C4-2B (cell line): ENCODE data around the gene GLS.
"Not testable (repeated sequence)": the region's sequence is repeated elsewhere in the genome, so short reads cannot be mapped to it uniquely, and the experiment has no call there.

Experiments
- H3K27ac ChIP-seq: fragments of 450-650 bp; 2 replicates; pipeline ENCODE4 v1.5.1; 2017
- CTCF ChIP-seq: fragments of 450-650 bp; conservative IDR thresholded peaks from 2 replicates; pipeline ENCODE4 v1.5.1; 2017; ENCODE audit warnings: mild to moderate bottlenecking
- ZFX ChIP-seq: fragments of 450-650 bp; IDR thresholded peaks from 2 replicates; pipeline ENCODE4 v1.6.1; 2017

GLS gene

DNA sequence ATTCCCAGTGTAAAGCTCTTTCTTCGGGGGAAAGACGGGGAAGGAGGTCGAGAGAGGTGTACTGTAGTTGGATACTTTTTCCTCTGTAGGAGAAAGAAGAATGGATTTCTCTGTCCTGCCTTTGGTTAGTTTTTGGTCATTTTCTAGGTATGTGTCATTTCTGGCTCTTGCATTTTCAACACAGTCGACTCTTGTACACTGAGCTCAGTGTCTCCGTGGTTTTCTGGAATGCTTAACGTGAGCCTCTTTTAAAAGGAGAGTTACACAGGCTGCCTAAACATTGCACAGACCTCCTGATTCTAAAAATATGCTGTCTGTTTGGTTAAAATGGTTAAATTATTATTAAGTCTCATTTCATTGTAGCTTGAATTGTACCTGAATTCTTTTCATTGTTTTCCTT is 21.8 kb upstream of the GLS start:
- no peak for TF ChIP-seq CTCF
- TF ChIP-seq ZFX = no peak
- no peak overlapping the region for H3K27ac ChIP-seq

GRCh38 chr2:190859347-190860297 is 21.0 kb upstream of the GLS start:
- TF ChIP-seq ZFX = no peak
- no peak for TF ChIP-seq CTCF
- H3K27ac ChIP-seq = no peak overlapping the region

DNA sequence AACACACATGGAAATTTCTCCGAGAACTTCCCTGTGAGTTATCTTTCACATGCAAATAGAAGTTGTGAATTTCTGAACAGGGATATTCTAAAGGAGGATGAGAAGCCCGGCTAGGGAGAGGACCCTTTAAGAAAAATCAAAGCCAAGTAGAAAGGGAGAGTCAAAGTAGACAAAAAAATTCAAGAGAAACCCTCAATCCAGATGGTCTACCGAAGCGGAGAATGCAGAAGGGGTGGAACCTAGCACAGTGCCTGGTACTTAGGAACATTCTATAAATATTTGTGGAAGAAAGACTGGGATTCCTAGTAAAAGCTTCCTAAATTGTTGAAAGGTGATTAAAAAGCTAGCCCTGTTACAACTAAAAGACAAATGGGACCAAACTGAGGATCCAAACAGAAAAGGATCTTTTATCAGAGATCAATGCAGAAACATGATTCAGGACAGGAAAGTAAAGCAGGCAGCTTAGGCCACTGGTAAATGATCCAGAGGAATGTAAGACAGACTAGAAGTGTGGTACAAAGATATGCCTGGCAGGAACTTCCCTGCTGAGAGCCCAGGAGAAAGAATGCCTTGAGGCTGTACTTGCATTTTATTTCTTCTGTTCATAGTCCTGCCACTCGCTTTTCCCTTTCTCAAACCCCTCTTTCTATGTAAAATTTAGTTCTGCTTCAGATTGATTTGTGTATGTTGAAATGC is 19.5 kb upstream of the GLS start:
- H3K27ac ChIP-seq = no peak overlapping the region
- TF ChIP-seq ZFX (no peak), CTCF (no peak)

DNA sequence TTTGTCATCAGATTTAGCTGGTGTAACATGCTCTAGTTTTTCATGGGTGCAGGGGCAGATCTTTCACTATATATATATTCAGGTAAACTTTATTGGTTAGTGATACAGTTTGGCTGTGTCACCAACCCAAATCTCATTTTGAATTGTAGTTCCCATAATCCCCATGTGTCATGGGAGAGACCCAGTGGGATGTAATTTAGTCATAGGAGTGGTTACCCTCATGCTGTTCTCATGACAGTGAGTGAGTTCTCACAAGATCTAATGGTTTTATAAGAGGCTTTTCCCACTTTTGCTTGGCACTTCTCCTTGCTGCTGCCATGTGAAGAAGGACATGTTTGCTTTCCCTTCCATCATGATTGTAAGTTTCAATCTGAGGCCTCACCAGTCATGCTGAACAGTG is 18.5 kb upstream of the GLS start:
- H3K27ac ChIP-seq = not testable (repeated sequence)

GRCh38 chr2:190862571-190862991 is 18.0 kb upstream of the GLS start:
- no peak overlapping the region for H3K27ac ChIP-seq
- TF ChIP-seq CTCF (no peak), ZFX (no peak)

- H3K27ac ChIP-seq = no peak overlapping the region
- no peak for TF ChIP-seq ZFX
These were observed 16.7 kb upstream of the GLS start for GRCh38 chr2:190863946-190864345.

DNA sequence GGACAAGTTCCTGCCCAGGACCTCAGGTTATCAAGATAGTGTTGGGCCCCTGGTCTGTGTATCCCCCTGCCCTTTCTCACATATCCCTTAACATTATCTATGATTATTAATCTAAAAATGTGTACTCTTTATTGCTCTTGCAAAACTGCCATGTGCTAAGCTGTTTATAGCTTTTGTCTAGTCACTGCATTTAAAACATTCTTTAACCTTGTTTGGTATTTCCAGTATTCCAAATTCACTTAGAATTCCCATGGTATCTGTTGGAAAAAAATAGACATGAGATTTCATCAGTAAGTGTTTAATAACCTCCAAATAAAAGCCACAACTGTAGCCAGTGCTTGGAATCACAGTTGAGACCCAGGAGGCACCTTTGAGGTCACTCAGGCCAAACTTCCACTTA is 16.2 kb upstream of the GLS start:
- TF ChIP-seq ZFX (no peak), CTCF (no peak)
- H3K27ac ChIP-seq = no peak overlapping the region

GRCh38 chr2:190867212-190867611 is 13.4 kb upstream of the GLS start:
- TF ChIP-seq CTCF = no peak
- no peak for TF ChIP-seq ZFX
- H3K27ac ChIP-seq = no peak overlapping the region
